Stimulated activated naive CD4-positive, alpha-beta T cell (primary cell): ENCODE results near the gene ZBED5.
"Not testable (repeated sequence)": the region's sequence is repeated elsewhere in the genome, so short reads cannot be mapped to it uniquely, and the experiment has no call there.

Experiments used
- DNase-seq, 6 experiments: peaks; one replicate each; lab custom pipeline; 2025; lab: John Stamatoyannopoulos, UW

The ZBED5 gene

GRCh38 chr11:10857709-10858438 lies at the start of gene ZBED5:
ZBED5 (minus strand) TSS chr11:10858053; CDS start chr11:10854945, 3,108 bp downstream.
- peak; percentile 90 to 98 (median 96) for DNase-seq

GRCh38 chr11:10906521-10906920 lies 48.7 kb upstream of the ZBED5 start:
- DNase-seq = peak in 3 of 6 experiments; percentile 29 to 55 (median 34)

GRCh38 chr11:10902301-10903063 lies 44.6 kb upstream of the ZBED5 start:
- DNase-seq = no peak

- DNase-seq = no peak
Observed at GRCh38 chr11:10900681-10901415, 43.0 kb upstream of the ZBED5 start.

GRCh38 chr11:10899121-10899830 lies 41.4 kb upstream of the ZBED5 start:
- DNase-seq = no peak

- no peak for DNase-seq
Observed at GRCh38 chr11:10898763-10899025, 40.8 kb upstream of the ZBED5 start.

- no peak for DNase-seq
Observed at GRCh38 chr11:10898003-10898762, 40.3 kb upstream of the ZBED5 start.

GRCh38 chr11:10897150-10897549 lies 39.3 kb upstream of the ZBED5 start:
- no peak for DNase-seq

GRCh38 chr11:10896493-10896892 lies 38.6 kb upstream of the ZBED5 start:
- DNase-seq = no peak

GRCh38 chr11:10895285-10895684 lies 37.4 kb upstream of the ZBED5 start:
- DNase-seq = no peak

- no peak for DNase-seq
Observed at GRCh38 chr11:10894666-10895065, 36.8 kb upstream of the ZBED5 start.

- no peak for DNase-seq
Observed at GRCh38 chr11:10893714-10894151, 35.9 kb upstream of the ZBED5 start.

GRCh38 chr11:10892250-10892649 lies 34.4 kb upstream of the ZBED5 start:
- no peak for DNase-seq

GRCh38 chr11:10891151-10891720 lies 33.4 kb upstream of the ZBED5 start:
- no peak for DNase-seq

GRCh38 chr11:10890083-10890482 lies 32.2 kb upstream of the ZBED5 start:
- DNase-seq = not testable (repeated sequence)

- DNase-seq = no peak
Observed at GRCh38 chr11:10887307-10887706, 29.5 kb upstream of the ZBED5 start.

- DNase-seq = no peak
Observed at GRCh38 chr11:10886652-10887250, 28.9 kb upstream of the ZBED5 start.

GRCh38 chr11:10885703-10886363 lies 28.0 kb upstream of the ZBED5 start:
- no peak for DNase-seq

- not testable (repeated sequence) for DNase-seq
Observed at GRCh38 chr11:10884292-10884691, 26.4 kb upstream of the ZBED5 start.

- DNase-seq = no peak
Observed at GRCh38 chr11:10881892-10882291, 24.0 kb upstream of the ZBED5 start.
